H9 (cell line): Measurements from ENCODE around the gene PSTK. TPM values are rescaled to one million over a fixed set of nuclear protein-coding genes. Genes with fewer than 3 reads are reported as not detected.
A peak's percentile ranks its signal among the peaks of the same experiment; 100 is the strongest.

Experiments used
- DNase-seq: peaks from one replicate; pipeline ENCODE4 v3.0.0-alpha.2; 2017
- H2AFZ ChIP-seq: one replicate; pipeline ENCODE4 v1.6.1; 2013; ENCODE audit warnings: mild to moderate bottlenecking, low read length, control low read depth, moderate library complexity
- H2AK5ac ChIP-seq: 2 replicates; pipeline ENCODE4 v1.6.1; 2013; ENCODE audit warnings: low read length, control low read depth, mixed read lengths; ENCODE audit not compliant: insufficient read length
- H2BK120ac ChIP-seq: one replicate; pipeline ENCODE4 v1.6.1; 2013; ENCODE audit warnings: low read depth, mild to moderate bottlenecking, low read length, control low read depth, inconsistent platforms; ENCODE audit not compliant: poor library complexity, severe bottlenecking
- H2BK12ac ChIP-seq: 2 replicates; pipeline ENCODE4 v1.6.1; 2013; ENCODE audit warnings: low read length, control low read depth, mixed read lengths, low read depth; ENCODE audit not compliant: insufficient read length
- H2BK15ac ChIP-seq: 2 replicates; pipeline ENCODE4 v1.6.1; 2013; ENCODE audit warnings: low read depth, low read length, control low read depth
- H2BK20ac ChIP-seq: one replicate; pipeline ENCODE4 v1.6.1; 2013; ENCODE audit warnings: low read depth, mild to moderate bottlenecking, low read length, control low read depth, inconsistent platforms; ENCODE audit not compliant: poor library complexity, severe bottlenecking
- H2BK5ac ChIP-seq: 2 replicates; pipeline ENCODE4 v1.6.1; 2013; ENCODE audit warnings: low read length, control low read depth, mixed read lengths; ENCODE audit not compliant: insufficient read length
- H3K14ac ChIP-seq: 2 replicates; pipeline ENCODE4 v1.6.1; 2013; ENCODE audit warnings: low read length, control low read depth; ENCODE audit not compliant: insufficient read depth
- H3K18ac ChIP-seq: 2 replicates; pipeline ENCODE4 v1.6.1; 2013; ENCODE audit warnings: low read depth, mild to moderate bottlenecking, mixed read lengths, low read length, control low read depth; ENCODE audit not compliant: insufficient read length
- H3K23ac ChIP-seq: 2 replicates; pipeline ENCODE4 v1.6.1; 2013; ENCODE audit warnings: low read length, control low read depth, mixed read lengths, low read depth; ENCODE audit not compliant: insufficient read length
- H3K23me2 ChIP-seq: 2 replicates; pipeline ENCODE4 v1.6.1; 2013; ENCODE audit warnings: low read depth, mild to moderate bottlenecking, mixed read lengths, low read length, control low read depth; ENCODE audit not compliant: insufficient read length, poor library complexity, severe bottlenecking
- H3K27ac ChIP-seq: 2 replicates; pipeline ENCODE4 v1.5.1; 2013; ENCODE audit warnings: low read length, control low read depth, mixed read lengths, low read depth; ENCODE audit not compliant: insufficient read length
- H3K27me3 ChIP-seq: 2 replicates; pipeline ENCODE4 v1.6.1; 2013; ENCODE audit warnings: low read length, control low read depth, inconsistent platforms; ENCODE audit not compliant: insufficient read depth
- H3K4ac ChIP-seq: 2 replicates; pipeline ENCODE4 v1.6.1; 2013; ENCODE audit warnings: low read depth, mild to moderate bottlenecking, control low read depth, inconsistent platforms, low read length, moderate library complexity
- H3K4me1 ChIP-seq: 2 replicates; pipeline ENCODE4 v1.6.1; 2013; ENCODE audit warnings: low read length, control low read depth, inconsistent platforms; ENCODE audit not compliant: insufficient read depth
- H3K4me2 ChIP-seq: 2 replicates; pipeline ENCODE4 v1.6.1; 2013; ENCODE audit warnings: low read length, control low read depth, mixed read lengths; ENCODE audit not compliant: insufficient read length, insufficient read depth
- H3K56ac ChIP-seq: 2 replicates; pipeline ENCODE4 v1.6.1; 2013; ENCODE audit warnings: low read depth, mild to moderate bottlenecking, mixed read lengths, low read length, control low read depth; ENCODE audit not compliant: insufficient read length
- H3K79me1 ChIP-seq: 2 replicates; pipeline ENCODE4 v1.6.1; 2013; ENCODE audit warnings: low read depth, mild to moderate bottlenecking, moderate library complexity, low read length, control low read depth, inconsistent platforms; ENCODE audit not compliant: insufficient read depth, poor library complexity, severe bottlenecking
- H3K79me2 ChIP-seq: 2 replicates; pipeline ENCODE4 v1.6.1; 2013; ENCODE audit warnings: low read length, control low read depth, inconsistent platforms; ENCODE audit not compliant: insufficient read depth
- H3K9ac ChIP-seq: 2 replicates; pipeline ENCODE4 v1.6.1; 2013; ENCODE audit warnings: low read length, control low read depth, mixed read lengths; ENCODE audit not compliant: insufficient read length; ENCODE audit errors: extremely low read depth
- H3K9me3 ChIP-seq: one replicate; pipeline ENCODE4 v1.6.1; 2013; ENCODE audit warnings: low read depth, low read length, inconsistent platforms; ENCODE audit not compliant: control insufficient read depth
- H3T11ph ChIP-seq: one replicate; pipeline ENCODE4 v1.6.1; 2013; ENCODE audit warnings: mild to moderate bottlenecking, low read length, control low read depth, inconsistent platforms
- H4K20me1 ChIP-seq: one replicate; pipeline ENCODE4 v1.6.1; 2013; ENCODE audit not compliant: control insufficient read depth, insufficient read length, insufficient read depth
- H4K5ac ChIP-seq: 2 replicates; pipeline ENCODE4 v1.6.1; 2013; ENCODE audit warnings: low read depth, mild to moderate bottlenecking, mixed read lengths, low read length, control low read depth; ENCODE audit not compliant: insufficient read length
- H4K8ac ChIP-seq: replicated peaks from 2 replicates; pipeline ENCODE4 v1.6.1; 2013; ENCODE audit warnings: low read length, control low read depth, mixed read lengths, low read depth; ENCODE audit not compliant: insufficient read length
- H4K91ac ChIP-seq: 2 replicates; pipeline ENCODE4 v1.6.1; 2013; ENCODE audit warnings: low read depth, mild to moderate bottlenecking, moderate library complexity, mixed read lengths, low read length, control low read depth; ENCODE audit not compliant: insufficient read length
- H3K27ac Mint-ChIP-seq, 3 experiments: 2 replicates in 2 of 3; 3 replicates in 1 of 3; pipeline ENCODE4 v1.8.0; 2020 to 2021; ENCODE audit warnings: mixed read lengths in 3 of 3, mild to moderate bottlenecking in 1 of 3, moderate library complexity in 1 of 3
- H3K27me3 Mint-ChIP-seq: 2 replicates; pipeline ENCODE4 v1.8.0; 2021; ENCODE audit warnings: low read depth, mild to moderate bottlenecking, moderate library complexity, mixed read lengths
- H3K36me3 Mint-ChIP-seq, 3 experiments: 2 replicates in 2 of 3; 3 replicates in 1 of 3; pipeline ENCODE4 v1.8.0; 2020 to 2021; ENCODE audit warnings: low read depth in 3 of 3, mixed read lengths in 3 of 3; ENCODE audit not compliant: insufficient read depth in 1 of 3
- H3K4me1 Mint-ChIP-seq, 2 experiments: 2 replicates each; pipeline ENCODE4 v1.8.0; 2020; ENCODE audit warnings: mixed read lengths in 2 of 2
- H3K4me3 Mint-ChIP-seq, 2 experiments: 2 replicates in 1 of 2; 3 replicates in 1 of 2; pipeline ENCODE4 v1.8.0; 2020 to 2021; ENCODE audit warnings: mild to moderate bottlenecking in 2 of 2, mixed read lengths in 2 of 2, moderate library complexity in 1 of 2
- H3K9me3 Mint-ChIP-seq, 2 experiments: 2 replicates in 1 of 2; 3 replicates in 1 of 2; pipeline ENCODE4 v1.8.0; 2020; ENCODE audit warnings: mild to moderate bottlenecking in 2 of 2, mixed read lengths in 2 of 2, moderate library complexity in 1 of 2
- CTCF ChIP-seq: fragments of 200-600 bp; sonication (generic); conservative IDR thresholded peaks from 3 replicates; pipeline ENCODE4 v1.8.0; 2021; ENCODE audit warnings: antibody characterized with exemption, mild to moderate bottlenecking
- WGBS: extraction: QIAGEN DNeasy Blood & Tissue Kit; methylation state at CpG from one replicate; pipeline ENCODE4 v1.1.7; 2013; ENCODE audit warnings: missing lambda C conversion rate, low lambda C conversion rate, mixed read lengths; ENCODE audit not compliant: insufficient read length; ENCODE audit errors: extremely low coverage; 5-methylcytosine and 5-hydroxymethylcytosine counted together
- total RNA-seq: library from RNA; stranded (reverse); gene quantifications from 2 replicates; pipeline ENCODE4 v1.2.1, GENCODE V29; 2021

Gene PSTK
- total RNA-seq, 1 experiment from 2014 or later: 8.0 TPM

GRCh38 chr10:122981066-122981464 lies 864 bp downstream of the PSTK start:
- Histone ChIP-seq H3K79me1 (no peaks in the 10 kb centered on the region), H3K23me2 (peaks cover 4% of the 10 kb centered on the region), H4K20me1 (no peaks in the 10 kb centered on the region), H2BK5ac (no peak overlapping the region), H4K5ac (no peak overlapping the region), H4K8ac (no peak overlapping the region), H2AK5ac (no peak overlapping the region), H4K91ac (no peak overlapping the region), H3K27ac (no peak overlapping the region), H3K18ac (no peak overlapping the region), H3K4me2 (peak overlapping the region; percentile 83), H3T11ph (no peak overlapping the region), H3K23ac (no peak overlapping the region), H3K9ac (no peak overlapping the region), H3K56ac (no peak overlapping the region), H2BK20ac (no peak overlapping the region), H3K27me3 (no peaks in the 10 kb centered on the region), H3K4ac (no peak overlapping the region), H3K14ac (no peak overlapping the region), H3K9me3 (no peaks in the 10 kb centered on the region), H2AFZ (no peak overlapping the region), H2BK15ac (no peak overlapping the region), H3K79me2 (no peaks in the 10 kb centered on the region), H2BK120ac (no peak overlapping the region), H2BK12ac (no peak overlapping the region), H3K4me1 (no peaks in the 10 kb centered on the region)
- peaks cover 11 to 17% of the 10 kb centered on the region in 2 experiments for H3K4me1 Mint-ChIP-seq
- H3K9me3 Mint-ChIP-seq: no peaks in the 10 kb centered on the region
- H3K27ac Mint-ChIP-seq: no peak overlapping the region
- DNase-seq: no peak
- peaks cover 0 to 9% (median 7%) of the 10 kb centered on the region in 3 experiments; a peak in 3 of 7 replicates for H3K36me3 Mint-ChIP-seq
- H3K27me3 Mint-ChIP-seq: no peaks in the 10 kb centered on the region; the same call in 1 of the 2 replicates
- peak; percentile 65 for TF ChIP-seq CTCF
- H3K4me3 Mint-ChIP-seq: peak overlapping the region; percentile 86 to 88
- WGBS: no CpG with 5 or more reads among the region's 4 CpGs
